IMR-90 (cell line): ENCODE results near the gene HECW1.

ENCODE experiments used
- BHLHE40 ChIP-seq: fragments of 150-350 bp; IDR thresholded peaks from 2 replicates; pipeline ENCODE4 v1.6.1; 2016; ENCODE audit warnings: mild to moderate bottlenecking, low read depth, low read length
- CEBPB ChIP-seq: IDR thresholded peaks from 2 replicates; pipeline ENCODE4 v1.6.1; 2012; ENCODE audit warnings: low read depth, low read length, improper control_type of control experiment
- MAFK ChIP-seq: IDR thresholded peaks from 2 replicates; pipeline ENCODE4 v1.6.1; 2012; ENCODE audit warnings: low read depth, low read length, improper control_type of control experiment
- POLR2A ChIP-seq: IDR thresholded peaks from 2 replicates; pipeline ENCODE4 v1.6.1; 2012; ENCODE audit warnings: mild to moderate bottlenecking, low read depth, low read length
- RAD21 ChIP-seq: IDR thresholded peaks from 2 replicates; pipeline ENCODE4 v1.6.1; 2012; ENCODE audit warnings: low read length, improper control_type of control experiment
- SMC3 ChIP-seq: fragments of 150-350 bp; IDR thresholded peaks from 2 replicates; pipeline ENCODE4 v1.6.1; 2016; ENCODE audit warnings: low read depth, mild to moderate bottlenecking, antibody characterized with exemption, low read length, moderate library complexity
- TF ChIP-seq, protein P1 (sequence below): conservative IDR thresholded peaks from 2 replicates; pipeline ENCODE4 v1.5.1; 2012; ENCODE audit warnings: mild to moderate bottlenecking, low read depth, low read length, improper control_type of control experiment

DNA sequence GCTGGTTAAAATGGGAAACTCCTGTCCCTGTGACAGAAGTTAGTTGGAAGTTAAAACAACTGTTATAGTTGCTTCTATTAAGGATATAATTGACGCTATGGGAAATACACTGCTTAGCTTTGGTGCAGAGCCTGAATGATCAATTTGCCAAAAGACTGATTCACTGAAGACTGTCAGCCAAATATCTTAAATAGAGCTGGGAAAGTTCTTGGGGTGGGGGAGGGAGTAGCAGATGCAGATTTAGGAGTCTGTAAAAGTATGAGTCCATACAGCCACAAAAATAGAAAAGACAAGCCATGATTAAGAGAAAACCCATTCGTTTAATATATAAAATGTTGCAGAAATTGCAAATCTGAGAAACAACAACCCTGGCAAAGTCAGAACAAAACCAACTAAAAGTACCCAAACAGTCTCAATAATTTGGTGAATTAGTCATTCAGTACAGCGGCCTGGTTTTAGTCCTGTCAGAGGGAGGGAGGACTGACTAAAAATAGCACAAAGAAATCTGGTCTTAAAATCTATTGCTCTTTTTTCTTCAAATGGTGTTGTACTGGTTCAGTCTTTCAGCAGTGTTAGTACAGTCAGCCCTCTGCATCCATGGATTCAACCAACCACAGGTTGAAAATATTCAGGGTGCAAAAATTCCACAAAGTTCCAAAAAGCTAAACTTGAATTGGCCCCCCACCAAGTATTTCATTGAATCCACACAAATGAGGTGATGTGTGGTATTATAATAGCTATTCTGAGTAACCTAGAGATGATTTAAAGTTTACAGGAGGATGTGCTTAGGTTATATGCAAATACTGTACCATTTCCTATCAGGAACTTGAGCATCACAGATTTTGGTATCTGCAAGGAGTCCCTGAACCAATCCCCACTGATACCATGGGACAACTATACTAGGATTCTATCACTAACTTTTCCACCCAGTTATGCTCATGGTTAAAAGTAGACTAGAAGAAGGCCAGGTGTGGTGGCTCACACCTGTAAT, 500.4 kb downstream of the HECW1 start:
- TF ChIP-seq, protein P1, sequence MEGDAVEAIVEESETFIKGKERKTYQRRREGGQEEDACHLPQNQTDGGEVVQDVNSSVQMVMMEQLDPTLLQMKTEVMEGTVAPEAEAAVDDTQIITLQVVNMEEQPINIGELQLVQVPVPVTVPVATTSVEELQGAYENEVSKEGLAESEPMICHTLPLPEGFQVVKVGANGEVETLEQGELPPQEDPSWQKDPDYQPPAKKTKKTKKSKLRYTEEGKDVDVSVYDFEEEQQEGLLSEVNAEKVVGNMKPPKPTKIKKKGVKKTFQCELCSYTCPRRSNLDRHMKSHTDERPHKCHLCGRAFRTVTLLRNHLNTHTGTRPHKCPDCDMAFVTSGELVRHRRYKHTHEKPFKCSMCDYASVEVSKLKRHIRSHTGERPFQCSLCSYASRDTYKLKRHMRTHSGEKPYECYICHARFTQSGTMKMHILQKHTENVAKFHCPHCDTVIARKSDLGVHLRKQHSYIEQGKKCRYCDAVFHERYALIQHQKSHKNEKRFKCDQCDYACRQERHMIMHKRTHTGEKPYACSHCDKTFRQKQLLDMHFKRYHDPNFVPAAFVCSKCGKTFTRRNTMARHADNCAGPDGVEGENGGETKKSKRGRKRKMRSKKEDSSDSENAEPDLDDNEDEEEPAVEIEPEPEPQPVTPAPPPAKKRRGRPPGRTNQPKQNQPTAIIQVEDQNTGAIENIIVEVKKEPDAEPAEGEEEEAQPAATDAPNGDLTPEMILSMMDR: no peak
- no peak for TF ChIP-seq POLR2A
- TF ChIP-seq SMC3: no peak
- TF ChIP-seq RAD21: no peak
- no peak for TF ChIP-seq MAFK
- TF ChIP-seq BHLHE40: no peak
- no peak for TF ChIP-seq CEBPB
